Osteocyte (in vitro differentiated cells): Measurements from ENCODE around the gene XYLT1. TPM values are rescaled to one million over a fixed set of nuclear protein-coding genes. Genes with fewer than 3 reads are reported as not detected.

Experiments used
- DNase-seq: peaks from one replicate; pipeline ENCODE4 v3.0.0; 2021; ENCODE audit warnings: mixed read lengths; ENCODE audit not compliant: unreplicated experiment; ENCODE audit errors: extremely low spot score
- H3K27ac Mint-ChIP-seq: one replicate; pipeline ENCODE4 v1.8.0; 2021; ENCODE audit warnings: mild to moderate bottlenecking, mixed read lengths; ENCODE audit not compliant: unreplicated experiment
- H3K27me3 Mint-ChIP-seq: one replicate; pipeline ENCODE4 v1.8.0; 2021; ENCODE audit warnings: mixed read lengths; ENCODE audit not compliant: unreplicated experiment
- H3K36me3 Mint-ChIP-seq: one replicate; pipeline ENCODE4 v1.8.0; 2021; ENCODE audit warnings: mixed read lengths; ENCODE audit not compliant: unreplicated experiment
- H3K4me1 Mint-ChIP-seq: one replicate; pipeline ENCODE4 v1.8.0; 2021; ENCODE audit warnings: mixed read lengths; ENCODE audit not compliant: unreplicated experiment
- H3K4me3 Mint-ChIP-seq: one replicate; pipeline ENCODE4 v1.8.0; 2021; ENCODE audit warnings: mild to moderate bottlenecking, moderate library complexity, mixed read lengths; ENCODE audit not compliant: unreplicated experiment
- H3K9me3 Mint-ChIP-seq: one replicate; pipeline ENCODE4 v1.8.0; 2021; ENCODE audit warnings: mixed read lengths; ENCODE audit not compliant: unreplicated experiment
- CTCF ChIP-seq: fragments of 200-600 bp; sonication (generic); IDR thresholded peaks from 2 replicates; pipeline ENCODE4 v1.5.0; 2021; ENCODE audit warnings: antibody characterized with exemption, mild to moderate bottlenecking, moderate library complexity
- total RNA-seq: library from RNA; stranded (reverse); gene quantifications from 2 replicates; pipeline ENCODE4 v1.2.1, GENCODE V29; 2021

The XYLT1 gene
- total RNA-seq, 1 donor from 2014 or later: 11.1 TPM

- Mint-ChIP-seq H3K9me3 (peaks cover 4% of the 10 kb centered on the region), H3K36me3 (no peaks in the 10 kb centered on the region), H3K4me3 (no peak overlapping the region), H3K4me1 (peaks cover 2% of the 10 kb centered on the region), H3K27me3 (no peaks in the 10 kb centered on the region), H3K27ac (no peak overlapping the region)
- DNase-seq: no peak
- TF ChIP-seq CTCF: peak; percentile 18
These were observed 264.0 kb downstream of the XYLT1 start for GRCh38 chr16:17206712-17207111.

- no peak for DNase-seq
- peaks cover 2% of the 10 kb centered on the region for H3K4me1 Mint-ChIP-seq
- no peaks in the 10 kb centered on the region for H3K27me3 Mint-ChIP-seq
- peaks cover 4% of the 10 kb centered on the region for H3K9me3 Mint-ChIP-seq
- H3K4me3 Mint-ChIP-seq: no peak overlapping the region
- TF ChIP-seq CTCF: no peak
- no peak overlapping the region for H3K27ac Mint-ChIP-seq
- H3K36me3 Mint-ChIP-seq: no peaks in the 10 kb centered on the region
These were observed 265.2 kb downstream of the XYLT1 start for GRCh38 chr16:17205279-17206211.

- Mint-ChIP-seq H3K27ac (no peak overlapping the region), H3K9me3 (peaks cover 4% of the 10 kb centered on the region), H3K4me1 (peaks cover 2% of the 10 kb centered on the region), H3K4me3 (no peak overlapping the region), H3K27me3 (no peaks in the 10 kb centered on the region), H3K36me3 (no peaks in the 10 kb centered on the region)
- no peak for TF ChIP-seq CTCF
- no peak for DNase-seq
These were observed 266.1 kb downstream of the XYLT1 start for GRCh38 chr16:17204644-17205043.

- DNase-seq: no peak
- peaks cover 4% of the 10 kb centered on the region for H3K9me3 Mint-ChIP-seq
- no peak for TF ChIP-seq CTCF
- H3K4me1 Mint-ChIP-seq: peaks cover 2% of the 10 kb centered on the region
- no peaks in the 10 kb centered on the region for H3K36me3 Mint-ChIP-seq
- no peak overlapping the region for H3K4me3 Mint-ChIP-seq
- H3K27me3 Mint-ChIP-seq: no peaks in the 10 kb centered on the region
- H3K27ac Mint-ChIP-seq: no peak overlapping the region
These were observed 266.6 kb downstream of the XYLT1 start for GRCh38 chr16:17204206-17204605.

GRCh38 chr16:17203424-17203823, 267.3 kb downstream of the XYLT1 start:
- DNase-seq: no peak
- no peak overlapping the region for H3K27ac Mint-ChIP-seq
- TF ChIP-seq CTCF: no peak
- no peaks in the 10 kb centered on the region for H3K27me3 Mint-ChIP-seq
- peaks cover 4% of the 10 kb centered on the region for H3K9me3 Mint-ChIP-seq
- H3K36me3 Mint-ChIP-seq: no peaks in the 10 kb centered on the region
- H3K4me3 Mint-ChIP-seq: no peak overlapping the region
- peaks cover 2% of the 10 kb centered on the region for H3K4me1 Mint-ChIP-seq
